ENCODE measurements around the gene LPIN3. TPM values are rescaled to one million over a fixed set of nuclear protein-coding genes. Genes with fewer than 3 reads are reported as not detected.

LPIN3 gene
- polyA plus RNA-seq, 2 donors, result 26.4 to 84.1 TPM

GRCh38 chr20:41355598-41356203 is 15.1 kb downstream of the LPIN3 start:
- no peaks in the 10 kb centered on the region for H3K27me3 ChIP-seq (ENCODE audit: control insufficient read depth in 1 of 2, insufficient read depth in 2 of 2, low read length in 2 of 2)
- no peaks in the 10 kb centered on the region for H3K9me3 ChIP-seq (ENCODE audit: control insufficient read depth in 2 of 2, insufficient read depth in 1 of 2, low read depth in 1 of 2, low read length in 1 of 2)
- no peak overlapping the region for H3K4me3 ChIP-seq (ENCODE audit: low read depth in 1 of 2, low read length in 2 of 2)
- H3K27ac ChIP-seq (ENCODE audit: low read depth in 2 of 2, low read length in 1 of 2), result no peak overlapping the region
- 91 to 95% methylated on average over 7 of the region's 7 CpGs for WGBS, 2 donors
- H3K4me1 ChIP-seq (ENCODE audit: control insufficient read depth in 2 of 2, insufficient read depth in 2 of 2, low read length in 1 of 2), result no peaks in the 10 kb centered on the region
- peaks cover 0 to 60% of the 10 kb centered on the region in 2 donors for H3K36me3 ChIP-seq (ENCODE audit: control insufficient read depth in 2 of 2, insufficient read depth in 2 of 2, low read length in 1 of 2)

DNA sequence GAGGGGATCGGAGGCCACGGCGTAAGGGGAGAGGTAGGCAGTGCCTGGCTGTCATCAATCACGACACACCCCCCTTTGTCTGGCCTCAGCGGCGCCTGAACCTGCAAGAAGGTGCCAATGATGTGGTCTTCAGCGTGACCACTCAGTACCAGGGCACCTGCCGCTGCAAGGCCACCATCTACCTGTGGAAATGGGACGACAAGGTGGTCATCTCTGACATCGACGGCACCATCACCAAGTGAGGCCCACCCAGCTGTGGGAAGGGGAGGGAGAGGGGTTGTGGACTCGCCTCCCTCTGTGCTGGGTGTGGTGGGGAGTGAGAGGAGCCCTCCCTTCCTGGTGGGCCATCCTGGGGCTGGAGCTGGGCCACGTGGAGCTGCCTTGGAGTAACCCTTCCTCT is 16.3 kb downstream of the LPIN3 start:
- H3K36me3 ChIP-seq (ENCODE audit: control insufficient read depth in 2 of 2, insufficient read depth in 2 of 2, low read length in 1 of 2), result peaks cover 0 to 59% of the 10 kb centered on the region in 2 donors

DNA sequence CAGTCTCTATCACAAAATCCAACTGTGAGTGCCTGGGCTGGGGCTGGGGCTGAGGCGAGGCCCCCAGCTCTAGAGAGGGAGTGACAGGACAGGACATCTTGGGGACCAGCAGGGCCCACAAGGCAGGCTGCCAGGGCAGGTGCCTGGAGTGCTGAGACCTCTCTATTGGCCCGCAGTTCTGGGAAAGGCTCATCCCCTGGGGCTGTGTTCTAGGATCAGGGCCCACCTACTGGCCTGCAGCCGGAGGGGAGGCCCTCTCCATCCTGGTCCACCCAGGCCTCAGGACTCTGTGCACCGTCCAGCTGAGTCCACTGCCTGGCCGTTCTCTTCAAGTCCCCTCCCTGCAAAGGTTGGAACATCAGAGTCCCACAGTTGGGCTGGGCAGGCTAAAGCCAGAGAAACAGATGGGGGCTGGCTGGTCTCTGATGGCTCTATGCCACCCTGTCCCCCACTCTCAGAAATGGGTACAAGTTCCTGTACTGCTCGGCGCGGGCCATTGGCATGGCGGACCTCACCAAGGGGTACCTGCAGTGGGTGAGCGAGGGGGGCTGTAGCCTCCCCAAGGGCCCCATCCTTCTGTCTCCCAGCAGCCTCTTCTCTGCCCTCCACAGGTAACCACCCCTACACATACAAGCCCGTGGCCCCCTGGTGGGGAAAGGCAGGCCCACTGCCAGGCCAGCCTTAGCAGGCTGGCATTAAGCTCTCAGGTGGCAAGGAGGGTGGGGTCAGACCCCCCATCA is 17.0 kb downstream of the LPIN3 start:
- H3K9me3 ChIP-seq (ENCODE audit: control insufficient read depth in 2 of 2, insufficient read depth in 1 of 2, low read depth in 1 of 2, low read length in 1 of 2), result no peaks in the 10 kb centered on the region
- 83 to 85% methylated on average over 11 of the region's 11 CpGs for WGBS, 2 donors
- no peak overlapping the region for H3K4me3 ChIP-seq (ENCODE audit: low read depth in 1 of 2, low read length in 2 of 2)
- H3K27me3 ChIP-seq (ENCODE audit: control insufficient read depth in 1 of 2, insufficient read depth in 2 of 2, low read length in 2 of 2), result no peaks in the 10 kb centered on the region
- peaks cover 0 to 54% of the 10 kb centered on the region in 2 donors for H3K36me3 ChIP-seq (ENCODE audit: control insufficient read depth in 2 of 2, insufficient read depth in 2 of 2, low read length in 1 of 2)
- no peak overlapping the region for H3K27ac ChIP-seq (ENCODE audit: low read depth in 2 of 2, low read length in 1 of 2)
- H3K4me1 ChIP-seq (ENCODE audit: control insufficient read depth in 2 of 2, insufficient read depth in 2 of 2, low read length in 1 of 2), result no peaks in the 10 kb centered on the region

More for the DNA sequence above, 16.3 kb downstream of the LPIN3 start:
- Histone ChIP-seq H3K4me3 (ENCODE audit: low read depth in 1 of 2, low read length in 2 of 2) (no peak overlapping the region), H3K9me3 (ENCODE audit: control insufficient read depth in 2 of 2, insufficient read depth in 1 of 2, low read depth in 1 of 2, low read length in 1 of 2) (no peaks in the 10 kb centered on the region), H3K4me1 (ENCODE audit: control insufficient read depth in 2 of 2, insufficient read depth in 2 of 2, low read length in 1 of 2) (no peaks in the 10 kb centered on the region), H3K27ac (ENCODE audit: low read depth in 2 of 2, low read length in 1 of 2) (no peak overlapping the region), H3K27me3 (ENCODE audit: control insufficient read depth in 1 of 2, insufficient read depth in 2 of 2, low read length in 2 of 2) (no peaks in the 10 kb centered on the region)
- 82 to 89% methylated on average over 13 of the region's 13 CpGs for WGBS, 2 donors

DNA sequence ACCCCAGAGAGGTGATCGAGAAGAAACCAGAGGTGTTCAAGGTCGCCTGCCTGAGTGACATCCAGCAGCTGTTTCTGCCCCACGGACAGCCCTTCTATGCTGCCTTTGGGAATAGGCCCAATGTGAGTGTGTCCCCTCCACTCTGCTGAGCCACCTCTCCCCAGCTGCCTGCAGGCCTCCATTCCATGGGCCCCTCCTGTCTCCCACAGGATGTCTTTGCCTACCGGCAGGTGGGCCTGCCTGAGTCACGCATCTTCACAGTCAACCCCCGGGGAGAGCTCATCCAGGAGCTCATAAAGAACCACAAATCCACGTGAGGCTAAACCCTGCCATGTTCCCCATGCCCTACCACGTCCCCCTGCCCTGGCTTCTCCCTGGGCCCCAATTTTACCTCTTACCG is 17.6 kb downstream of the LPIN3 start:
- no peak overlapping the region for H3K27ac ChIP-seq (ENCODE audit: low read depth in 2 of 2, low read length in 1 of 2)
- H3K4me3 ChIP-seq (ENCODE audit: low read depth in 1 of 2, low read length in 2 of 2), result no peak overlapping the region
- no peaks in the 10 kb centered on the region for H3K4me1 ChIP-seq (ENCODE audit: control insufficient read depth in 2 of 2, insufficient read depth in 2 of 2, low read length in 1 of 2)
- peaks cover 0 to 48% of the 10 kb centered on the region in 2 donors for H3K36me3 ChIP-seq (ENCODE audit: control insufficient read depth in 2 of 2, insufficient read depth in 2 of 2, low read length in 1 of 2)
- H3K9me3 ChIP-seq (ENCODE audit: control insufficient read depth in 2 of 2, insufficient read depth in 1 of 2, low read depth in 1 of 2, low read length in 1 of 2), result no peaks in the 10 kb centered on the region
- 87 to 91% methylated on average over 9 of the region's 9 CpGs for WGBS, 2 donors
- H3K27me3 ChIP-seq (ENCODE audit: control insufficient read depth in 1 of 2, insufficient read depth in 2 of 2, low read length in 2 of 2), result no peaks in the 10 kb centered on the region

GRCh38 chr20:41358717-41359116 is 18.1 kb downstream of the LPIN3 start:
- WGBS, 2 donors, result 72 to 92% methylated on average over 7 of the region's 7 CpGs
- H3K4me3 ChIP-seq (ENCODE audit: low read depth in 1 of 2, low read length in 2 of 2), result no peak overlapping the region
- no peak overlapping the region for H3K27ac ChIP-seq (ENCODE audit: low read depth in 2 of 2, low read length in 1 of 2)
- no peaks in the 10 kb centered on the region for H3K4me1 ChIP-seq (ENCODE audit: control insufficient read depth in 2 of 2, insufficient read depth in 2 of 2, low read length in 1 of 2)
- H3K9me3 ChIP-seq (ENCODE audit: control insufficient read depth in 2 of 2, insufficient read depth in 1 of 2, low read depth in 1 of 2, low read length in 1 of 2), result no peaks in the 10 kb centered on the region
- no peaks in the 10 kb centered on the region for H3K27me3 ChIP-seq (ENCODE audit: control insufficient read depth in 1 of 2, insufficient read depth in 2 of 2, low read length in 2 of 2)
- H3K36me3 ChIP-seq (ENCODE audit: control insufficient read depth in 2 of 2, insufficient read depth in 2 of 2, low read length in 1 of 2), result peaks cover 0 to 46% of the 10 kb centered on the region in 2 donors

- 56 to 69% methylated on average over 9 of the region's 9 CpGs for WGBS, 2 donors
- Histone ChIP-seq H3K27ac (ENCODE audit: low read depth in 2 of 2, low read length in 1 of 2) (no peak overlapping the region), H3K36me3 (ENCODE audit: control insufficient read depth in 2 of 2, insufficient read depth in 2 of 2, low read length in 1 of 2) (peaks cover 0 to 42% of the 10 kb centered on the region in 2 donors), H3K9me3 (ENCODE audit: control insufficient read depth in 2 of 2, insufficient read depth in 1 of 2, low read depth in 1 of 2, low read length in 1 of 2) (peaks cover 0 to 2% of the 10 kb centered on the region in 2 donors), H3K4me3 (ENCODE audit: low read depth in 1 of 2, low read length in 2 of 2) (no peak overlapping the region), H3K4me1 (ENCODE audit: control insufficient read depth in 2 of 2, insufficient read depth in 2 of 2, low read length in 1 of 2) (no peaks in the 10 kb centered on the region), H3K27me3 (ENCODE audit: control insufficient read depth in 1 of 2, insufficient read depth in 2 of 2, low read length in 2 of 2) (no peaks in the 10 kb centered on the region)
These were observed 19.0 kb downstream of the LPIN3 start for GRCh38 chr20:41359541-41360011.

GRCh38 chr20:41360831-41361756 is 20.5 kb downstream of the LPIN3 start:
- H3K36me3 ChIP-seq (ENCODE audit: control insufficient read depth in 2 of 2, insufficient read depth in 2 of 2, low read length in 1 of 2), result peaks cover 0 to 30% of the 10 kb centered on the region in 2 donors
- no peak overlapping the region for H3K27ac ChIP-seq (ENCODE audit: low read depth in 2 of 2, low read length in 1 of 2)
- WGBS, 2 donors, result 90 to 91% methylated on average over 22 of the region's 22 CpGs
- H3K4me1 ChIP-seq (ENCODE audit: control insufficient read depth in 2 of 2, insufficient read depth in 2 of 2, low read length in 1 of 2), result peaks cover 3 to 7% of the 10 kb centered on the region in 2 donors
- H3K4me3 ChIP-seq (ENCODE audit: low read depth in 1 of 2, low read length in 2 of 2), result no peak overlapping the region
- H3K9me3 ChIP-seq (ENCODE audit: control insufficient read depth in 2 of 2, insufficient read depth in 1 of 2, low read depth in 1 of 2, low read length in 1 of 2), result peaks cover 0 to 2% of the 10 kb centered on the region in 2 donors
- peaks cover 0 to 3% of the 10 kb centered on the region in 2 donors for H3K27me3 ChIP-seq (ENCODE audit: control insufficient read depth in 1 of 2, insufficient read depth in 2 of 2, low read length in 2 of 2)

DNA sequence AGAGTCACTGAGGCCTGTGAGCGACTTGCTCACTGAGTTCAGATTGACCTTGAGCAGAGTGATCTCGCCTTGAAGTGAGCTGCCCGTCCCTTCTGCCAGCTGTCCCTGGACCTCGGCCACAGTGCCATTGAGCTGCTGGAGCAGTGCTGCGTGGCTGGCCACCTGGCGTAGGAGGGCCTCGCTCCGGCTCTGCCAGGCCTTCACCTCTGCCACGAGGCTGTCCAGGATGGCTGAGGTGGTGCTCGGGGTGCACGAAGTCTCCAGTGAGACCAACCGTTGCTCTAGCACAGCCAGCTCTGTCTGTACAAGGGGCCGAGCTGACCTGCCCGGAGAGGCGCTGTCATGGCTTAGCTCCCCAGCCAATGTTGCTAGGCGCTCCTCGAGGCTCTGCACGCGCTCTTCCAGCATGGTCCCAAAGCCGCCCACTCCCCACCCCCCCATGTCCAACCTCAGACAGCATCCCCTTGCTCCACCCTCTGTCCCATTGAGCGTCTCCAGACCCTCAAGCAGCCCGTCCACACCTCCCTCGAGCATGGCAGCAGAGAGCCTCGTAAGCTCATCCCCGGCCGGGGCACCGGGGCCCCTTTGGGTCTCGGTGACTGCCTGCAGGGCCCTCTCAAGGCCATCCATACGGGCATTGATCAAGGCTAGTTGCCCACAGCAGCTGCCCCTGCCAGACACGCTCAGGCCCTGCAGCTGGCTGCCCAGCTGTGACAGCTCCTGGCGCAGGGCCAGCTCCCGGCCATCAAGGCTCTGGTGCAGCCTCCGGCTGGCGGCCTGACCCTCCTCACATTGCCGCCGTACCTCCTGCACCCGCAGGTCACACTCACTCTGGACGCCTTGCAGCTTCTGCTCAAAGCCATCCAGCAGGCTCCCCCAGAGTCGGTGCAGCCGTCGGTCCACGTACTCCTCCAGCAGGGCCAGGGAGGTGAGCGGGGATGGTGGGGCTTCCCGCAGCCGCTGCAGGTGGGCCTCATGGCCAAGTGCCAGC is 21.4 kb downstream of the LPIN3 start:
- H3K4me3 ChIP-seq (ENCODE audit: low read depth in 1 of 2, low read length in 2 of 2), result no peak overlapping the region
- peaks cover 0 to 12% of the 10 kb centered on the region in 2 donors for H3K27me3 ChIP-seq (ENCODE audit: control insufficient read depth in 1 of 2, insufficient read depth in 2 of 2, low read length in 2 of 2)
- H3K4me1 ChIP-seq (ENCODE audit: control insufficient read depth in 2 of 2, insufficient read depth in 2 of 2, low read length in 1 of 2), result peaks cover 3 to 7% of the 10 kb centered on the region in 2 donors
- 74 to 83% methylated on average over 45 of the region's 45 CpGs for WGBS, 2 donors
- no peak overlapping the region for H3K27ac ChIP-seq (ENCODE audit: low read depth in 2 of 2, low read length in 1 of 2)
- peaks cover 0 to 2% of the 10 kb centered on the region in 2 donors for H3K9me3 ChIP-seq (ENCODE audit: control insufficient read depth in 2 of 2, insufficient read depth in 1 of 2, low read depth in 1 of 2, low read length in 1 of 2)
- peaks cover 0 to 22% of the 10 kb centered on the region in 2 donors for H3K36me3 ChIP-seq (ENCODE audit: control insufficient read depth in 2 of 2, insufficient read depth in 2 of 2, low read length in 1 of 2)

All from esophagus (tissue), 2 donors.